Measurements from ENCODE around the gene ZNF438.

The ZNF438 gene

DNA sequence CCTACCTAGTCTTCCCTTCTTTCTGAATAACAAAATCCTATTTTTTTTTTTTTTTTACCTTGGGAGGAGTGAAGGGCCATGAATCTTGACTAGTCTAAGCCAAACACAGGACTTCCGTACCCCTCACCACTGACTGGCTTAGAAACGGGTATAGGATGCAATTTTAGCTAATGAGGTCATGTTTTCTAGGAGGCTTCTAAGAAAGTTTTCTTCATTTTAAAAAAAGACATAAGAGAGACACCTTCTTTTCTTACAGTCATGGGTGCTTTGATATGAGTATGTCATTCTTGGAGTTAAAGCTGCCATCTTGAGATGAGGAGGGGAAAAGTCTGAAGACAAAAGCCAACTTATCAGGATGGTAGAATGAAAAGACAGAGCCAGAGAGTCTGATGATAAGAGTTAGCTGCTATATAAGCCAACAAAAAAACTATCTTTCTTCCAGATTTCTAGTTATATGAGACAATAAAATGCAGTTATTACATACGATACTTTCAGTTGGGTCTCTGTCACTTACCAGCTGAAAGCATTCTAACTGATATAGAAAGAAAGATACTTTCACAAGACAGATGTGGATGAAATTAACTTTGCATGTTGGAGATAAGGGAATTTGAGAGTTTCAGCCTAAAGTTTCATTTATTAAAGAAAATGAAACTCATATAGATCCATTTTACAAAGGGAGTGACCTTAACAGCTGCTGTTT lies 34.0 kb downstream of the ZNF438 start:
- no peak overlapping the region for H3K4me3 ChIP-seq (replicated peaks; ENCODE audit: low read depth, low read length)
- no peak for TF ChIP-seq CTCF (IDR thresholded peaks at IDR 0.05; ENCODE audit: low read depth, low read length, missing control alignments)
- DNase-seq (ENCODE audit: extremely low read depth, low read depth) = no peak

DNA sequence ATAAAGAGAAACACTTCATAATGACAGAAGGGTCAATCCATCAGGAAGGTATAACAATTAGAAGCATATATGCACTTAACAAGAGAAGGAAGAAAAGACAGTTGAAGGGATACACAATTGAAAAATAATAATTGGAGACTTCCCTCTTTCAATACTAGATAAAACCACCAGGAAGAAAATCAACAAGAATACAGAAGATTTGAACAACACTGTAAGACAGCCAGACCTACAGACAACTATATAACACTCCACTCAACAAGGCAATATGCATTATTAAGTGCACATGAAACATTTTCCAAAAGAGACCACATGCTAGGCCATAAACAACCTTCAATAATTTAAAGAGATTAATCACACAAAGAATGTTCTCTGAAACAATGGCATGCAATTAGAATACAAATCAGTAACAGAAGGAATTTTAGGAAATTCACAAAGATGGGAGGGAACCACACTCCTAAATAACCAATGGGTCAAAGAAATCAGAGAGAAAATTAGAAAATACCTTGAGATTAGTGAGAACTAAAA lies 35.1 kb downstream of the ZNF438 start:
- no peak overlapping the region for H3K4me3 ChIP-seq (replicated peaks; ENCODE audit: low read depth, low read length)
- no peak for TF ChIP-seq CTCF (IDR thresholded peaks at IDR 0.05; ENCODE audit: low read depth, low read length, missing control alignments)
- no peak for DNase-seq (ENCODE audit: extremely low read depth, low read depth)

DNA sequence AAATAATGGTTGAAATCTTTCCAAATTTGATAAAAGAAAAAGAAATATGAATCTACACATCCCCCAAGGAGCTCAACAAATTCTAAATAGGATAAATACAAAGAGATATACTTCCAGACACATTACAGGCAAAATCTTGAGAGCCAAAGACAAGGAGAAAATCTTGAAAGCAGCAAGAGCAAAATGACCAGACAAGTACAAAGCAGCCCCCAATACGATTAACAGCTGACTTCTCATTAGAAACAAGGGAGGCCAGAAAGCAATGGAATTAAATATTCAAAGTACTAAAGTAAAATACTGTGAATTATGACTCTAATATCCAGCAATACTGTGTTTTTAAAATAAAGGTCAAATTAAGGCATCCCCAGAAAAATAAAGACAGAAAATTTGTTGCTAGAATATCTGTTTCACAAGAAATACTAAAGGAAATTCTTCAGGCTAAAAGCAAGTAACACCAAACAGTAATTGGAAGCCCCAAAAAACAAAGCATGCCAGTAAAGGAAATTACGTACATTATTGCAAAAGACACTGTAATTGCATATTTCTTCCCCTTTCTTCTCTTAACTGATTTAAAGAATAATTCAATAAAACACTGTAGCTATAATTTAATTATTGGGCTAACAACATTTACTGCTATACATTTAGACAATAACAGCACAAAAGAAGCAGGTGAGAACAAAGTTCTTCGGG lies 36.4 kb downstream of the ZNF438 start:
- no peak overlapping the region for H3K4me3 ChIP-seq (replicated peaks; ENCODE audit: low read depth, low read length)
- no peak for DNase-seq (ENCODE audit: extremely low read depth, low read depth)
- no peak for TF ChIP-seq CTCF (IDR thresholded peaks at IDR 0.05; ENCODE audit: low read depth, low read length, missing control alignments)

DNA sequence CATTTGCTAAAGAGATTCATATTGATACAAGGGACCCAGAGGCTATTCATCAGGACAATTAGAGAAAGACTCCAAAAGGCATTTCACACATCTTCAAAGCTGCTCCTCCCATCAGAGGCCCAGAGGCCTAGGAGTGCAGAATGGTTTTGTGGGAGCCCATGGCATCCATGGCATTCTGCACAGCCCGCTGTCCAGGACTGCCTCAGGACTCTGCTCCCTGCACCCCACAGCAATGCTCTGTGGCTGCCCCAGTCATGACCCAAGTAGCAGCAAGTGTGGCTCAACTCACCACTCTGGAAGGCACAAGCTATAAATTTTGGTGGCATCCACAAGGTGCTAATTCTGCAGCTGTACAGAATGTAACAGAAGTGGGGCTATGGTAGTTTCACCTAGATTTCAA lies 38.5 kb downstream of the ZNF438 start:
- no peak for TF ChIP-seq CTCF (IDR thresholded peaks at IDR 0.05; ENCODE audit: low read depth, low read length, missing control alignments)

GRCh38 chr10:30992681-30993080 lies 39.0 kb downstream of the ZNF438 start:
- no peak for TF ChIP-seq CTCF (IDR thresholded peaks at IDR 0.05; ENCODE audit: low read depth, low read length, missing control alignments)
- DNase-seq (ENCODE audit: extremely low read depth, low read depth) = no peak

More for the DNA sequence above, 38.5 kb downstream of the ZNF438 start:
- no peak for DNase-seq (ENCODE audit: extremely low read depth, low read depth)
- no peak overlapping the region for H3K4me3 ChIP-seq (replicated peaks; ENCODE audit: low read depth, low read length)

DNA sequence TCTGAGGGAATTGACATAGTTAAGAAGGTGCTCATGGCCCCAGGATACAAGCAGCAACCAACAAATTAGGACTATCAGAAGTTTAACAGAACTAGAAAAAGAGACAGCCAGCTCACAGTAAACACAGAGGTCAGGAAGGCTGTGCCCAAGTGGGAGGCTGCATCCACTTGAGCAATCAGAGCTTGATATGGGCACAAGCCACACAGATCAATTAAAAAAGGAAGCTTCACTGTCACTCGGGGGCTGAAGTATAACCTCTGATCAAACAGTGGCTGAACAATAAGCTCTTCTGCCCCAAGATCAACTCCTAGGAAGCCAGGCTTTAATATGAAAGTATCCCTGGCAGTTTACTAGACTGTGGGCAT lies 40.0 kb downstream of the ZNF438 start:
- DNase-seq (ENCODE audit: extremely low read depth, low read depth) = no peak
- TF ChIP-seq CTCF (IDR thresholded peaks at IDR 0.05; ENCODE audit: low read depth, low read length, missing control alignments) = no peak

More at GRCh38 chr10:30992681-30993080, 39.0 kb downstream of the ZNF438 start:
- H3K4me3 ChIP-seq (replicated peaks; ENCODE audit: low read depth, low read length) = no peak overlapping the region

More for the DNA sequence above, 40.0 kb downstream of the ZNF438 start:
- no peak overlapping the region for H3K4me3 ChIP-seq (replicated peaks; ENCODE audit: low read depth, low read length)

Measured in HFF-Myc (cell line).